ENCODE data around the gene CERS6. TPM values are rescaled to one million over a fixed set of nuclear protein-coding genes. Genes with fewer than 3 reads are reported as not detected.

The CERS6 gene
- polyA plus RNA-seq, 3 donors: 7.6 to 17.7 (median 15.6) TPM

DNA sequence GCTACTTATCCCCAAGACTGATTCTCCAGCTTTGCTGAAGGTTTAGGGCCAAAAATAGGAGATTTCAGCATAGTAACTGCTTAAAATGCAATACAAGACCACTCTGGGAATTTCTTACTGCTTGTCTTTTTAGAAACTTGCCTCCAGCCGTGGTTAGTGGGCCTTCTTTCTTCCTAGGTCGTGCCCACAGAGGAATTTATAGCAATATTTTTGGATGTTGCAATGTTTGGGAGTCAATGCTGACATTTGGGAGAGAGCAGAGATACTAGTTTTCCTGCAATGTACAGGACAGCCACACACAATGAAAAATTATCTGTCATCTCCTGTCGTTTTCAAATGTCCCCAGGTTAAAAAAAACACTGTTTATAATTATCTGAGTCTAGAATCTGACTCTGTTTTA is 25.6 kb upstream of the CERS6 start:
- TF ChIP-seq, protein P1, sequence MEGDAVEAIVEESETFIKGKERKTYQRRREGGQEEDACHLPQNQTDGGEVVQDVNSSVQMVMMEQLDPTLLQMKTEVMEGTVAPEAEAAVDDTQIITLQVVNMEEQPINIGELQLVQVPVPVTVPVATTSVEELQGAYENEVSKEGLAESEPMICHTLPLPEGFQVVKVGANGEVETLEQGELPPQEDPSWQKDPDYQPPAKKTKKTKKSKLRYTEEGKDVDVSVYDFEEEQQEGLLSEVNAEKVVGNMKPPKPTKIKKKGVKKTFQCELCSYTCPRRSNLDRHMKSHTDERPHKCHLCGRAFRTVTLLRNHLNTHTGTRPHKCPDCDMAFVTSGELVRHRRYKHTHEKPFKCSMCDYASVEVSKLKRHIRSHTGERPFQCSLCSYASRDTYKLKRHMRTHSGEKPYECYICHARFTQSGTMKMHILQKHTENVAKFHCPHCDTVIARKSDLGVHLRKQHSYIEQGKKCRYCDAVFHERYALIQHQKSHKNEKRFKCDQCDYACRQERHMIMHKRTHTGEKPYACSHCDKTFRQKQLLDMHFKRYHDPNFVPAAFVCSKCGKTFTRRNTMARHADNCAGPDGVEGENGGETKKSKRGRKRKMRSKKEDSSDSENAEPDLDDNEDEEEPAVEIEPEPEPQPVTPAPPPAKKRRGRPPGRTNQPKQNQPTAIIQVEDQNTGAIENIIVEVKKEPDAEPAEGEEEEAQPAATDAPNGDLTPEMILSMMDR (IDR thresholded peaks at IDR 0.05): no peak
- Histone ChIP-seq H3K9ac (ENCODE audit: insufficient read depth, low read length, poor library complexity, severe bottlenecking) (no peak overlapping the region), H3K9me3 (replicated peaks in 1 of 2; ENCODE audit: control insufficient read depth in 1 of 2, insufficient read depth in 1 of 2, low read length in 2 of 2) (no peaks in the 10 kb centered on the region), H3K27me3 (ENCODE audit: control insufficient read depth in 2 of 2, insufficient read depth in 2 of 2, low read length in 2 of 2) (no peaks in the 10 kb centered on the region), H2AFZ (ENCODE audit: insufficient read depth, low read depth, low read length, poor library complexity, severe bottlenecking) (no peak overlapping the region), H3K4me3 (replicated peaks in 1 of 3; ENCODE audit: low read depth in 2 of 3, low read length in 3 of 3) (no peak overlapping the region), H4K20me1 (ENCODE audit: insufficient read depth, low read length) (no peaks in the 10 kb centered on the region), H3K4me2 (replicated peaks; ENCODE audit: extremely low read depth, low read length, poor library complexity, severe bottlenecking) (no peak overlapping the region), H3K36me3 (replicated peaks in 1 of 2; ENCODE audit: control insufficient read depth in 1 of 2, insufficient read depth in 2 of 2, low read length in 2 of 2) (no peaks in the 10 kb centered on the region), H3K4me1 (ENCODE audit: control insufficient read depth in 1 of 2, insufficient read depth in 2 of 2, low read length in 2 of 2) (no peaks in the 10 kb centered on the region), H3K79me2 (ENCODE audit: insufficient read depth, low read length) (no peaks in the 10 kb centered on the region), H3K27ac (ENCODE audit: low read depth in 1 of 2, low read length in 2 of 2) (no peak overlapping the region)
- no peaks in the 10 kb centered on the region for H3K9me3 Mint-ChIP-seq
- WGBS (ENCODE audit: insufficient coverage): no CpG with 5 or more reads among the region's 3 CpGs
- H3K4me3 Mint-ChIP-seq: no peak overlapping the region
- intact Hi-C loops (cut with micrococcal nuclease): no loop called here
- DNase-seq: no peak
- no peaks in the 10 kb centered on the region for H3K36me3 Mint-ChIP-seq
- H3K4me1 Mint-ChIP-seq: no peaks in the 10 kb centered on the region
- H3K27me3 Mint-ChIP-seq (ENCODE audit: low read depth in 3 of 3): peaks cover 0 to 3% (median 1%) of the 10 kb centered on the region in 3 donors
- H3K27ac Mint-ChIP-seq: no peak overlapping the region

DNA sequence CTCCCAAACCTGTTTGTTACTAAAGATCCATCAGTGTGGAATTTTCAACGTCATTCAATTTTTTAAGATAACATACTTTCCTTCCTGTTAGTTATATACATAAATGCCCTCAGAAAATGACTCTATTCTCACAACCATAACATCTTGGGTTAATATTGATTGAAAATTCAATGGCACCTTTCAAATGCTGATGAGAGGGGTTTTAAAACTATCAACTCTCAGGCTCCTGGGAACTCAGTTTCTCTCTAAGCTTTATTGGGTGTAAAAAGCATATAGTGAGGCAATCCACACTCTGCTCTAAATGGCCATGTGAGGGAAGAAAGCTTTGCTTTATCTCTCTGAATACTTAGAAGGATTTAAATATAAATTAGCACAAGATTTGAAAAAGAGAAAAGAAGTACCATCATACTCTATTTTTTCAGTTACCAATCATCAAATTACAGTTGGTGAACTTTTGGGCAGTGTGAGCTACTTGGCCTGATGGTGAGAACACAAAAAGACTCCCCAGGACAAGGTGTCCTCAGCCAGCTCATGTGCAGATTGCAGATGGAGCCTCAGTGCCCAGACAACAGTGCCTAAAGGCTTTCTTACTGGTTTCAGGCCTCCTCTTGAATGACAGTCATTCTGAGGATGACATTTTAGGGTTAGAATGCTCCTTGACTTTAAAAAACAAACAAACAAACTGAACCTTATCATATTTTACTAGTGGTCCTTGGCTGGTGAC is 24.6 kb upstream of the CERS6 start:
- no peak overlapping the region for H3K4me3 Mint-ChIP-seq

More for the DNA sequence above, 24.6 kb upstream of the CERS6 start:
- no peak overlapping the region for H3K4me2 ChIP-seq (replicated peaks; ENCODE audit: extremely low read depth, low read length, poor library complexity, severe bottlenecking)
- TF ChIP-seq, protein P1 (IDR thresholded peaks at IDR 0.05): no peak
- no peak overlapping the region for H3K9ac ChIP-seq (ENCODE audit: insufficient read depth, low read length, poor library complexity, severe bottlenecking)
- H3K4me1 ChIP-seq (ENCODE audit: control insufficient read depth in 1 of 2, insufficient read depth in 2 of 2, low read length in 2 of 2): no peaks in the 10 kb centered on the region
- H3K9me3 ChIP-seq (replicated peaks in 1 of 2; ENCODE audit: control insufficient read depth in 1 of 2, insufficient read depth in 1 of 2, low read length in 2 of 2): no peaks in the 10 kb centered on the region
- H3K4me1 Mint-ChIP-seq: no peaks in the 10 kb centered on the region
- H3K27ac Mint-ChIP-seq: no peak overlapping the region
- H3K36me3 ChIP-seq (replicated peaks in 1 of 2; ENCODE audit: control insufficient read depth in 1 of 2, insufficient read depth in 2 of 2, low read length in 2 of 2): no peaks in the 10 kb centered on the region
- H4K20me1 ChIP-seq (ENCODE audit: insufficient read depth, low read length): no peaks in the 10 kb centered on the region
- no peaks in the 10 kb centered on the region for H3K9me3 Mint-ChIP-seq
- H3K27ac ChIP-seq (ENCODE audit: low read depth in 1 of 2, low read length in 2 of 2): no peak overlapping the region
- H3K36me3 Mint-ChIP-seq: no peaks in the 10 kb centered on the region
- intact Hi-C loops (cut with micrococcal nuclease): no loop called here
- no peak overlapping the region for H3K4me3 ChIP-seq (replicated peaks in 1 of 3; ENCODE audit: low read depth in 2 of 3, low read length in 3 of 3)
- WGBS (ENCODE audit: insufficient coverage): no CpG with 5 or more reads among the region's 1 CpG
- no peak for DNase-seq
- H3K27me3 Mint-ChIP-seq (ENCODE audit: low read depth in 3 of 3): peaks cover 0 to 3% (median 1%) of the 10 kb centered on the region in 3 donors
- no peaks in the 10 kb centered on the region for H3K27me3 ChIP-seq (ENCODE audit: control insufficient read depth in 2 of 2, insufficient read depth in 2 of 2, low read length in 2 of 2)
- no peak overlapping the region for H2AFZ ChIP-seq (ENCODE audit: insufficient read depth, low read depth, low read length, poor library complexity, severe bottlenecking)
- no peaks in the 10 kb centered on the region for H3K79me2 ChIP-seq (ENCODE audit: insufficient read depth, low read length)
